ENCODE data around the gene MDH2.

Gene MDH2

GRCh38 chr7:76053461-76053860 lies 5.6 kb downstream of the MDH2 start:
- no peaks in the 10 kb centered on the region for H3K9me2 ChIP-seq (replicated peaks; ENCODE audit: control insufficient read depth, low read length)
- H3K79me2 ChIP-seq (ENCODE audit: control insufficient read depth, low read length) = peaks cover 82% of the 10 kb centered on the region
- H3K27me3 ChIP-seq (ENCODE audit: control insufficient read depth, low read length) = no peaks in the 10 kb centered on the region
- H3K4me3 ChIP-seq (ENCODE audit: low read length) = no peak overlapping the region
- no peak overlapping the region for H3K27ac ChIP-seq (ENCODE audit: low read depth, low read length)
- H3K4me2 ChIP-seq (ENCODE audit: low read length) = peak overlapping the region; percentile 4; the same call in 1 of the 2 replicates
- TF ChIP-seq CTCF (IDR thresholded peaks at IDR 0.05; ENCODE audit: low read depth, low read length, poor library complexity, severe bottlenecking) (no peak), EZH2phosphoT487 (IDR thresholded peaks at IDR 0.05; ENCODE audit: borderline replicate concordance, low read length) (no peak)
- no peaks in the 10 kb centered on the region for H3K9me3 ChIP-seq (ENCODE audit: control insufficient read depth, insufficient read depth, low read length)
- H3K4me1 ChIP-seq (ENCODE audit: control insufficient read depth, low read length) = peaks cover 29% of the 10 kb centered on the region
- peaks cover 22% of the 10 kb centered on the region; the same call in 1 of the 2 replicates for H4K20me1 ChIP-seq (ENCODE audit: control insufficient read depth, insufficient read depth, low read depth, low read length)
- no peaks in the 10 kb centered on the region for H3F3A ChIP-seq (ENCODE audit: control insufficient read depth, insufficient read depth)
- peaks cover 95% of the 10 kb centered on the region for H3K36me3 ChIP-seq (ENCODE audit: control insufficient read depth, low read length)

- H3K9me3 ChIP-seq (ENCODE audit: control insufficient read depth, insufficient read depth, low read length) = no peaks in the 10 kb centered on the region
- H4K20me1 ChIP-seq (ENCODE audit: control insufficient read depth, insufficient read depth, low read depth, low read length) = peaks cover 16% of the 10 kb centered on the region; the same call in 1 of the 2 replicates
- no peaks in the 10 kb centered on the region for H3K27me3 ChIP-seq (ENCODE audit: control insufficient read depth, low read length)
- no peak overlapping the region for H3K4me3 ChIP-seq (ENCODE audit: low read length)
- H3K27ac ChIP-seq (ENCODE audit: low read depth, low read length) = no peak overlapping the region
- TF ChIP-seq CTCF (IDR thresholded peaks at IDR 0.05; ENCODE audit: low read depth, low read length, poor library complexity, severe bottlenecking) (no peak), EZH2phosphoT487 (IDR thresholded peaks at IDR 0.05; ENCODE audit: borderline replicate concordance, low read length) (no peak)
- H3K4me2 ChIP-seq (ENCODE audit: low read length) = no peak overlapping the region
- no peaks in the 10 kb centered on the region for H3K9me2 ChIP-seq (replicated peaks; ENCODE audit: control insufficient read depth, low read length)
- peaks cover 95% of the 10 kb centered on the region for H3K36me3 ChIP-seq (ENCODE audit: control insufficient read depth, low read length)
- no peaks in the 10 kb centered on the region for H3F3A ChIP-seq (ENCODE audit: control insufficient read depth, insufficient read depth)
- peaks cover 73% of the 10 kb centered on the region for H3K79me2 ChIP-seq (ENCODE audit: control insufficient read depth, low read length)
- peaks cover 22% of the 10 kb centered on the region for H3K4me1 ChIP-seq (ENCODE audit: control insufficient read depth, low read length)
These were observed 6.5 kb downstream of the MDH2 start for GRCh38 chr7:76054123-76055120.

GRCh38 chr7:76056241-76056640 lies 8.3 kb downstream of the MDH2 start:
- Histone ChIP-seq H3K36me3 (ENCODE audit: control insufficient read depth, low read length) (peaks cover 95% of the 10 kb centered on the region), H3K4me2 (ENCODE audit: low read length) (no peak overlapping the region), H3K27me3 (ENCODE audit: control insufficient read depth, low read length) (no peaks in the 10 kb centered on the region), H3K9me3 (ENCODE audit: control insufficient read depth, insufficient read depth, low read length) (no peaks in the 10 kb centered on the region), H3K4me1 (ENCODE audit: control insufficient read depth, low read length) (peaks cover 11% of the 10 kb centered on the region), H3K79me2 (ENCODE audit: control insufficient read depth, low read length) (peaks cover 54% of the 10 kb centered on the region), H3F3A (ENCODE audit: control insufficient read depth, insufficient read depth) (no peaks in the 10 kb centered on the region), H3K9me2 (replicated peaks; ENCODE audit: control insufficient read depth, low read length) (no peaks in the 10 kb centered on the region), H3K27ac (ENCODE audit: low read depth, low read length) (no peak overlapping the region), H4K20me1 (ENCODE audit: control insufficient read depth, insufficient read depth, low read depth, low read length) (peaks cover 12% of the 10 kb centered on the region; the same call in 1 of the 2 replicates), H3K4me3 (ENCODE audit: low read length) (no peak overlapping the region)
- TF ChIP-seq CTCF (IDR thresholded peaks at IDR 0.05; ENCODE audit: low read depth, low read length, poor library complexity, severe bottlenecking) (no peak), EZH2phosphoT487 (IDR thresholded peaks at IDR 0.05; ENCODE audit: borderline replicate concordance, low read length) (no peak)

Data from DOHH2 (cell line).